ENCODE measurements around the gene NPR1. TPM values are rescaled to one million over a fixed set of nuclear protein-coding genes. Genes with fewer than 3 reads are reported as not detected.
A peak's percentile ranks its signal among the peaks of the same experiment; 100 is the strongest.

Gene NPR1
- total RNA-seq, 1 experiment from 2014 or later = 1.1 TPM

DNA sequence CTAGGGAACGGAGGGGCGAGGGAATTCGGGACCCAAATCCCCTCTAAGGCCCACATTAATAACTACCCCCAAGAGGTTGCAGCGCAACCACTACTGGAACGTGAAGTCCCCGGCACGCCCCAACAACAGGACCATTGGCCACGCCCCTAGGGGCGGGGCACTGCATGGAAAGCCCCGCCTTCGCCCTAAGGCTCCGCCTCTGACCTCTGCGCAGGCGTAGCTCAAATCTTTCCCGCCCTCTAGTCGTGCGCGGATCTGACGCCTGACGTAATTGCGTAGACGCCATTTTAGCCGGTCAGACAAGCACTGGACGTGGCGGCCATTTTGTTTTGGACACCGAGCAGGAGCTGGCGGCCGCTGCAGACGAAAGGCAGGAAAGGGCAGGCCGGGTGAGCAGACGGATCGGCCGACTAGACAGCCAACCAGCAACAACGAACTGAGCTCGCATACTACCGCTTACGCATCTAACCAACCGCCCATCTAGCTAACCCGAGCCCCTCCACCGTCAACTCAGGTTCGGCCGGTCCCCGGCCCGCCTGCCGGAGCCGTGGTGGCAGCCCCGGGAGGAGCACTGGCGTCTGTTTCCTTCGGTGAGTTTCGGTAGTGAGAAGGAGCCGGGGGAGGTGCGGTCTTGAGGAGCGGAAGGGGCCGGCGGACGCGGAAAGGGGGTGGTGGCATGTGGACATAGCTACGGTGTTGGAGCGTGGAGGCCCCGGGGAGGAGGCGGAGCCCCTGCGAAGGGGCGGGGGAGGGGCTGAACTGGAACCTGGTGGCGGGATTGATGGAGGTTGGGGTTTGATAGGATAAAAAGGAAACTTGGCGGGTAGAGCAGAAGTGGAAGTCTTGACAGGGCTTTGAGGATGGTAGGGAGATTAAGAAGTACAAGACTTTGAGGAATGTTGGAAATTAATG, 44.5 kb upstream of the NPR1 start, which contains the start of gene CHTOP:
Gene CHTOP, plus strand, starts transcription at position 313 of the 912 bp plus-strand sequence. CDS start 2,523 bp downstream, outside the sequence.
- POLR2A ChIA-PET (ENCODE audit: low non-redundant PET) = interaction anchor here (0.6 to 1.0 kb wide), 3 partner anchors 14 to 87 kb away, joined by 3 to 7 read pairs (median 4); no protein-coding TSS in a partner anchor
- no peaks in the 10 kb centered on the region for H3K27me3 ChIP-seq (replicated peaks; ENCODE audit: insufficient read depth, low read depth, low read length, poor library complexity)
- H3K4me1 ChIP-seq (ENCODE audit: insufficient read depth, low read length, poor library complexity, severe bottlenecking) = peaks cover 8% of the 10 kb centered on the region
- no peaks in the 10 kb centered on the region for H3K9me3 ChIP-seq (ENCODE audit: low read depth, low read length, poor library complexity, severe bottlenecking)
- intact Hi-C loops (cut with micrococcal nuclease; ENCODE audit: unreplicated experiment) = loop anchor here (5.0 kb wide), 1 partner anchor 102 kb away; no protein-coding TSS in a partner anchor
- CTCF ChIA-PET = interaction anchor here (1.5 kb wide), 1 partner anchor 100 kb away, joined by 4 read pairs; no protein-coding TSS in a partner anchor
- H3K27ac ChIP-seq (ENCODE audit: low read depth, low read length, poor library complexity, severe bottlenecking) = peak within 1 kb of the TSS; percentile 100
- H3K4me3 ChIP-seq (ENCODE audit: low read depth, low read length, poor library complexity, severe bottlenecking) = peak within 1 kb of the TSS; percentile 91
- no peak for TF ChIP-seq EZH2 (IDR thresholded peaks at IDR 0.05; ENCODE audit: borderline replicate concordance, low read depth, low read length, poor library complexity, severe bottlenecking)
- no peak for TF ChIP-seq CTCF (conservative IDR thresholded peaks at IDR 0.05; ENCODE audit: low read depth, low read length)
- peak; percentile 99 for DNase-seq (ENCODE audit: low spot score)
- TSS peak; percentile 81 for BruUV-seq (replicated peaks)
- H3K36me3 ChIP-seq (ENCODE audit: insufficient read depth, low read length, poor library complexity, severe bottlenecking) = peaks cover 34% of the 10 kb centered on the region

GRCh38 chr1:153635872-153636271, 42.6 kb upstream of the NPR1 start:
- Histone ChIP-seq H3K36me3 (ENCODE audit: insufficient read depth, low read length, poor library complexity, severe bottlenecking) (peaks cover 52% of the 10 kb centered on the region), H3K4me1 (ENCODE audit: insufficient read depth, low read length, poor library complexity, severe bottlenecking) (peaks cover 8% of the 10 kb centered on the region), H3K9me3 (ENCODE audit: low read depth, low read length, poor library complexity, severe bottlenecking) (no peaks in the 10 kb centered on the region), H3K27ac (ENCODE audit: low read depth, low read length, poor library complexity, severe bottlenecking) (peak overlapping the region; percentile 100), H3K4me3 (ENCODE audit: low read depth, low read length, poor library complexity, severe bottlenecking) (peak overlapping the region; percentile 91), H3K27me3 (replicated peaks; ENCODE audit: insufficient read depth, low read depth, low read length, poor library complexity) (no peaks in the 10 kb centered on the region)
- no TSS peak for BruUV-seq (replicated peaks)
- CTCF ChIA-PET = no interaction called here
- intact Hi-C loops (cut with micrococcal nuclease; ENCODE audit: unreplicated experiment) = no loop called here
- POLR2A ChIA-PET (ENCODE audit: low non-redundant PET) = no interaction called here
- TF ChIP-seq EZH2 (IDR thresholded peaks at IDR 0.05; ENCODE audit: borderline replicate concordance, low read depth, low read length, poor library complexity, severe bottlenecking) (no peak), CTCF (conservative IDR thresholded peaks at IDR 0.05; ENCODE audit: low read depth, low read length) (no peak)
- DNase-seq (ENCODE audit: low spot score) = no peak

DNA sequence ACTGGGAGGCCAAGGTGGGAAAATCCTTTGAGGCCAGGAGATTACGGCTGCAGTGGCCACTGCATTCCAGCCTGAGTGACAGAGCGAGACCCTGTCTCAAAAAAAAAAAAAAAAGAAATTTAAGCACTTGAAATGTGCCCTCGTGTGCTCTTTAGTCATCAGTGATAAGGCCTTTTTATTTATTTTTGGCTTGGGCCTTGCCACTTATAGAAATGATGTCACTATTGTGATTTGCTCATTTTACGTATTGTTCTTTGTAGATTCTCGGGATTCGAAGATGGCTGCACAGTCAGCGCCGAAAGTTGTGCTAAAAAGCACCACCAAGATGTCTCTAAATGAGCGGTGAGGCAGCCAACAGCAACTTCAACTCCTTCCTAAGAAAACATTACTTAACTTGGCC, 42.2 kb upstream of the NPR1 start:
- POLR2A ChIA-PET (ENCODE audit: low non-redundant PET) = no interaction called here
- TF ChIP-seq CTCF (conservative IDR thresholded peaks at IDR 0.05; ENCODE audit: low read depth, low read length) (no peak), EZH2 (IDR thresholded peaks at IDR 0.05; ENCODE audit: borderline replicate concordance, low read depth, low read length, poor library complexity, severe bottlenecking) (no peak)
- H3K9me3 ChIP-seq (ENCODE audit: low read depth, low read length, poor library complexity, severe bottlenecking) = no peaks in the 10 kb centered on the region
- H3K36me3 ChIP-seq (ENCODE audit: insufficient read depth, low read length, poor library complexity, severe bottlenecking) = peaks cover 57% of the 10 kb centered on the region
- no peaks in the 10 kb centered on the region for H3K27me3 ChIP-seq (replicated peaks; ENCODE audit: insufficient read depth, low read depth, low read length, poor library complexity)
- H3K4me3 ChIP-seq (ENCODE audit: low read depth, low read length, poor library complexity, severe bottlenecking) = no peak overlapping the region
- no peak for DNase-seq (ENCODE audit: low spot score)
- BruUV-seq (replicated peaks) = no TSS peak
- CTCF ChIA-PET = no interaction called here
- no peak overlapping the region for H3K27ac ChIP-seq (ENCODE audit: low read depth, low read length, poor library complexity, severe bottlenecking)
- intact Hi-C loops (cut with micrococcal nuclease; ENCODE audit: unreplicated experiment) = no loop called here
- H3K4me1 ChIP-seq (ENCODE audit: insufficient read depth, low read length, poor library complexity, severe bottlenecking) = peaks cover 8% of the 10 kb centered on the region
